Forelimb muscle (tissue), 1 donor: ENCODE measurements around the gene MTNR1B. TPM values are rescaled to one million over a fixed set of nuclear protein-coding genes. Genes with fewer than 3 reads are reported as not detected.

Experiments used
- polyA plus RNA-seq: library from polyadenylated mRNA; unstranded; fragments of 120-200 nt; gene quantifications from one replicate; pipeline ENCODE4 v1.2.1, GENCODE V29; 2013; ENCODE audit not compliant: insufficient read length

MTNR1B gene
- polyA plus RNA-seq, 1 donor = not detected

Other genes with a start within 250 kb of the MTNR1B start
- gene SLC36A4, start 228.3 kb downstream of the MTNR1B start, polyA plus RNA-seq = 8.2 TPM